GM12878 (cell line): ENCODE data around the gene FFAR3. TPM values are rescaled to one million over a fixed set of nuclear protein-coding genes. Genes with fewer than 3 reads are reported as not detected.

Source experiments
- CEBPB ChIP-seq, 2 experiments: fragments of 150-350 bp in 1 of 2; IDR thresholded peaks; 2 replicates each; pipeline ENCODE4 v1.6.1; 2012 to 2014; ENCODE audit warnings: low read depth in 2 of 2, low read length in 2 of 2, borderline replicate concordance in 1 of 2, inconsistent platforms in 1 of 2
- DPF2 ChIP-seq: fragments of 450-650 bp; IDR thresholded peaks from 2 replicates; pipeline ENCODE4 v1.6.1; 2017; ENCODE audit warnings: mild to moderate bottlenecking
- ETV6 ChIP-seq, 2 experiments: fragments of 450-650 bp in 1 of 2; IDR thresholded peaks in 1 of 2; conservative IDR thresholded peaks in 1 of 2; 2 replicates each; pipeline ENCODE4 v1.6.1; 2014; ENCODE audit warnings: antibody characterized with exemption in 1 of 2, borderline replicate concordance in 1 of 2, low read depth in 1 of 2, mild to moderate bottlenecking in 1 of 2, moderate library complexity in 1 of 2
- EZH2 ChIP-seq: IDR thresholded peaks from 2 replicates; pipeline ENCODE4 v1.6.1; 2012; ENCODE audit warnings: low read depth, mild to moderate bottlenecking, control low read depth, inconsistent platforms, low read length, borderline replicate concordance; ENCODE audit not compliant: control insufficient read depth
- HDAC2 ChIP-seq: fragments of 200-600 bp; sonication (generic); IDR thresholded peaks from 2 replicates; pipeline ENCODE4 v1.6.1; 2017
- IKZF1 ChIP-seq: fragments of 450-650 bp; conservative IDR thresholded peaks from 2 replicates; pipeline ENCODE4 v1.6.1; 2017; ENCODE audit warnings: antibody characterized with exemption, mild to moderate bottlenecking
- IRF4 ChIP-seq: IDR thresholded peaks from 2 replicates; pipeline ENCODE4 v1.6.1; 2011; ENCODE audit warnings: low read depth, low read length
- JUNB ChIP-seq: IDR thresholded peaks from 2 replicates; pipeline ENCODE4 v1.6.1; 2016; ENCODE audit warnings: antibody characterized with exemption, mild to moderate bottlenecking
- LARP7 ChIP-seq: fragments of 450-650 bp; IDR thresholded peaks from 2 replicates; pipeline ENCODE4 v1.6.1; 2017; ENCODE audit warnings: mild to moderate bottlenecking
- NFIC ChIP-seq: IDR thresholded peaks from 2 replicates; pipeline ENCODE4 v1.6.1; 2012; ENCODE audit warnings: low read depth, mild to moderate bottlenecking, inconsistent platforms, low read length, moderate library complexity
- NFYA ChIP-seq: IDR thresholded peaks from 2 replicates; pipeline ENCODE4 v1.6.1; 2011; ENCODE audit warnings: low read depth, mild to moderate bottlenecking, low read length, improper control_type of control experiment, borderline replicate concordance
- RCOR1 ChIP-seq: conservative IDR thresholded peaks from 2 replicates; pipeline ENCODE4 v1.6.1; 2012; ENCODE audit warnings: low read depth, low read length, improper control_type of control experiment
- RUNX3 ChIP-seq: IDR thresholded peaks from 2 replicates; pipeline ENCODE4 v1.6.1; 2012; ENCODE audit warnings: low read length, inconsistent platforms
- SPI1 ChIP-seq: IDR thresholded peaks from 2 replicates; pipeline ENCODE4 v1.6.1; 2011; ENCODE audit warnings: low read depth, mild to moderate bottlenecking, low read length, moderate library complexity, borderline replicate concordance; ENCODE audit not compliant: insufficient read depth
- SREBF1 ChIP-seq: IDR thresholded peaks from 2 replicates; pipeline ENCODE4 v1.6.1; 2012; ENCODE audit warnings: mild to moderate bottlenecking, low read length
- SREBF2 ChIP-seq: IDR thresholded peaks from 2 replicates; pipeline ENCODE4 v1.6.1; 2012; ENCODE audit warnings: mild to moderate bottlenecking, low read length
- STAT3 ChIP-seq: IDR thresholded peaks from 2 replicates; pipeline ENCODE4 v1.6.1; 2011; ENCODE audit warnings: low read depth, low read length, improper control_type of control experiment
- TCF12 ChIP-seq: IDR thresholded peaks from 2 replicates; pipeline ENCODE4 v1.6.1; 2011; ENCODE audit warnings: low read depth, mild to moderate bottlenecking, low read length
- YBX1 ChIP-seq: fragments of 450-650 bp; IDR thresholded peaks from 2 replicates; pipeline ENCODE4 v1.6.1; 2016; ENCODE audit warnings: antibody characterized with exemption
- ZSCAN29 ChIP-seq: fragments of 450-650 bp; IDR thresholded peaks from 2 replicates; pipeline ENCODE4 v1.6.1; 2017; ENCODE audit warnings: mild to moderate bottlenecking, moderate library complexity
- polyA plus RNA-seq, 11 experiments: library from polyadenylated mRNA; depleted of rRNA in 4 of 11; unstranded in 6 of 11; stranded (reverse) in 5 of 11; fragments of >200 nt; fragmentation: Nextera tagmentation in 4 of 11; fragmentation: Illumina TruSeq in 1 of 11; extraction: Ambion mirVana in 4 of 11; extraction: Trizol in 1 of 11; gene quantifications; 1 replicate in 1 of 11; 2 replicates in 10 of 11; pipeline versions ENCODE4 v1.2.1 to v1.2.3, GENCODE V29; 2011 to 2016; ENCODE audit warnings: inconsistent platforms in 2 of 11, missing spikeins in 2 of 11, low read depth in 1 of 11
- total RNA-seq, 4 experiments: library from RNA; depleted of rRNA in 3 of 4; stranded (reverse); fragments of >200 nt in 3 of 4; fragmentation: Illumina TruSeq in 1 of 4; extraction: Trizol in 1 of 4; gene quantifications; 2 replicates each; pipeline versions ENCODE4 v1.2.1 to v1.2.3, GENCODE V29; 2013 to 2021
- TF ChIP-seq, protein P1 (sequence below): IDR thresholded peaks from 2 replicates; pipeline ENCODE4 v1.6.1; 2011; ENCODE audit warnings: borderline replicate concordance, low read depth, mild to moderate bottlenecking, moderate library complexity, low read length; ENCODE audit not compliant: insufficient read depth, poor library complexity, severe bottlenecking
- TF ChIP-seq, protein P2 (sequence below): fragments of 450-650 bp; conservative IDR thresholded peaks from 2 replicates; pipeline ENCODE4 v1.6.1; 2017; ENCODE audit warnings: mild to moderate bottlenecking, moderate library complexity
- TF ChIP-seq, protein P3 (sequence below): fragments of 450-650 bp; IDR thresholded peaks from 2 replicates; pipeline ENCODE4 v1.6.1; 2016; ENCODE audit warnings: mild to moderate bottlenecking
- TF ChIP-seq, protein P4 (sequence below): IDR thresholded peaks from 2 replicates; pipeline ENCODE4 v1.6.1; 2011; ENCODE audit warnings: low read depth, low read length, improper control_type of control experiment, borderline replicate concordance

Gene FFAR3
- total and polyA plus RNA-seq, 10 of the 15 experiments (the other 5 are each of a cell fraction or from before 2014, with no cell fraction given): 0.15 to 0.18 TPM; not detected in 8

DNA sequence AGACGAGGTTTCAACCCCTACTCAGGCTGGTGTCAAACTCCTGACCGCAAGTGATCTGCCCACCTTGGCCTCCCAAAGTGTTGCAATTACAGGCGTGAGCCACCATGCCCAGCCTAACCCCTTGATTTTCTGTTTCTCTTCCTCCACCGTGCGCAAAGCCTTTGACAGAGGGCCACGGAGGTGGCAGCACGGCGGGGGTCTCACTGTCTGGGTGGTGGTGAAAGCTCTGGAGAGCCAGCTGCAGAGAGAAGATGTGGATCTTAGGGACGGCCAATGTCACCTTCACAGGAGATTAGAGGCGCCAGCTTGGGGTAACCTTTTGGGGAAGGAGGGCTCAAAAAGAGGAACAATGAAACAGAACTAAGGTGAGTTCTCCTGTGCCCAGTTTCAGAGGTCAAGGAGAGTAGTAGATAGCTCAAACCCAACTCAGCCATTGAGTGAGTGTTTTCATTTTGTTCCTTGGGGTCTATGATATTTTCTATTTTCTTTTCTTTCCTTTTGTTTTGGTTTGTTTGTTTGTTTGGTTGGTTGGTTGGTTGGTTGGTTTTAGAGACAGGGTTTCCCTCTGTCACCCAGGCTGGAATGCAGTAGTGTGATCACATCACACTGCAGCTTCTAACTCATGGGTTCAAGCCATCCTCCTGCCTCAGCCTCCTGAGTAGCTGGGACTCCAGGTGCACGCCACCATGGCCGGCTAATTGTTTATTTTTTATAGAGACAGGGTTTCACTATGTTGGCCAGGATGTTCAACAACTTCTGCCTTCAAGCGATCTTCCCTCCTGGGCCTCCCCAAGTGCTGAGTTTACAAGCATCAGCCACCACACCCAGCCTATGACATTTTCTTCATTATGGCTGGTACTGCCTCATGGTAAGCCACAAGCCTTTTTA, 50.3 kb downstream of the FFAR3 start (continued):
- TF ChIP-seq ETV6 (conservative IDR thresholded peaks at IDR 0.05 in 1 of 2, IDR thresholded peaks at IDR 0.05 in 1 of 2; ENCODE audit: borderline replicate concordance in 1 of 2, low read depth in 1 of 2): no peak
- TF ChIP-seq EZH2: no peak
- peak; percentile 82 for TF ChIP-seq IKZF1
- no peak for TF ChIP-seq CEBPB (IDR thresholded peaks at IDR 0.05; ENCODE audit: borderline replicate concordance in 1 of 2, low read depth in 2 of 2, low read length in 2 of 2)
- TF ChIP-seq, protein P1, sequence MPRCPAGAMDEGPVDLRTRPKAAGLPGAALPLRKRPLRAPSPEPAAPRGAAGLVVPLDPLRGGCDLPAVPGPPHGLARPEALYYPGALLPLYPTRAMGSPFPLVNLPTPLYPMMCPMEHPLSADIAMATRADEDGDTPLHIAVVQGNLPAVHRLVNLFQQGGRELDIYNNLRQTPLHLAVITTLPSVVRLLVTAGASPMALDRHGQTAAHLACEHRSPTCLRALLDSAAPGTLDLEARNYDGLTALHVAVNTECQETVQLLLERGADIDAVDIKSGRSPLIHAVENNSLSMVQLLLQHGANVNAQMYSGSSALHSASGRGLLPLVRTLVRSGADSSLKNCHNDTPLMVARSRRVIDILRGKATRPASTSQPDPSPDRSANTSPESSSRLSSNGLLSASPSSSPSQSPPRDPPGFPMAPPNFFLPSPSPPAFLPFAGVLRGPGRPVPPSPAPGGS: no peak
- no peak for TF ChIP-seq NFIC
- no peak for TF ChIP-seq STAT3
- TF ChIP-seq LARP7: no peak
- TF ChIP-seq, protein P2, sequence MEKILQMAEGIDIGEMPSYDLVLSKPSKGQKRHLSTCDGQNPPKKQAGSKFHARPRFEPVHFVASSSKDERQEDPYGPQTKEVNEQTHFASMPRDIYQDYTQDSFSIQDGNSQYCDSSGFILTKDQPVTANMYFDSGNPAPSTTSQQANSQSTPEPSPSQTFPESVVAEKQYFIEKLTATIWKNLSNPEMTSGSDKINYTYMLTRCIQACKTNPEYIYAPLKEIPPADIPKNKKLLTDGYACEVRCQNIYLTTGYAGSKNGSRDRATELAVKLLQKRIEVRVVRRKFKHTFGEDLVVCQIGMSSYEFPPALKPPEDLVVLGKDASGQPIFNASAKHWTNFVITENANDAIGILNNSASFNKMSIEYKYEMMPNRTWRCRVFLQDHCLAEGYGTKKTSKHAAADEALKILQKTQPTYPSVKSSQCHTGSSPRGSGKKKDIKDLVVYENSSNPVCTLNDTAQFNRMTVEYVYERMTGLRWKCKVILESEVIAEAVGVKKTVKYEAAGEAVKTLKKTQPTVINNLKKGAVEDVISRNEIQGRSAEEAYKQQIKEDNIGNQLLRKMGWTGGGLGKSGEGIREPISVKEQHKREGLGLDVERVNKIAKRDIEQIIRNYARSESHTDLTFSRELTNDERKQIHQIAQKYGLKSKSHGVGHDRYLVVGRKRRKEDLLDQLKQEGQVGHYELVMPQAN: 0 out of 2 replicates have a peak, but pooled peaks have one; percentile 18
- TF ChIP-seq NFYA: no peak
- TF ChIP-seq RUNX3: peak; percentile 68
- TF ChIP-seq RCOR1: no peak
- TF ChIP-seq SREBF1: no peak
- peak; percentile 87 for TF ChIP-seq DPF2
- TF ChIP-seq HDAC2: no peak
- no peak for TF ChIP-seq SREBF2
- 0 out of 2 replicates have a peak, but pooled peaks have one; percentile 46 for TF ChIP-seq IRF4
- TF ChIP-seq, protein P3, sequence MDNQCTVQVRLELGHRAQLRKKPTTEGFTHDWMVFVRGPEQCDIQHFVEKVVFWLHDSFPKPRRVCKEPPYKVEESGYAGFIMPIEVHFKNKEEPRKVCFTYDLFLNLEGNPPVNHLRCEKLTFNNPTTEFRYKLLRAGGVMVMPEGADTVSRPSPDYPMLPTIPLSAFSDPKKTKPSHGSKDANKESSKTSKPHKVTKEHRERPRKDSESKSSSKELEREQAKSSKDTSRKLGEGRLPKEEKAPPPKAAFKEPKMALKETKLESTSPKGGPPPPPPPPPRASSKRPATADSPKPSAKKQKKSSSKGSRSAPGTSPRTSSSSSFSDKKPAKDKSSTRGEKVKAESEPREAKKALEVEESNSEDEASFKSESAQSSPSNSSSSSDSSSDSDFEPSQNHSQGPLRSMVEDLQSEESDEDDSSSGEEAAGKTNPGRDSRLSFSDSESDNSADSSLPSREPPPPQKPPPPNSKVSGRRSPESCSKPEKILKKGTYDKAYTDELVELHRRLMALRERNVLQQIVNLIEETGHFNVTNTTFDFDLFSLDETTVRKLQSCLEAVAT: peak; percentile 75
- no peak for TF ChIP-seq ZSCAN29
- TF ChIP-seq TCF12: no peak
- TF ChIP-seq YBX1: no peak
- no peak for TF ChIP-seq JUNB
- TF ChIP-seq SPI1: peak; percentile 73; the same call in 1 of the 2 replicates
- TF ChIP-seq, protein P4, sequence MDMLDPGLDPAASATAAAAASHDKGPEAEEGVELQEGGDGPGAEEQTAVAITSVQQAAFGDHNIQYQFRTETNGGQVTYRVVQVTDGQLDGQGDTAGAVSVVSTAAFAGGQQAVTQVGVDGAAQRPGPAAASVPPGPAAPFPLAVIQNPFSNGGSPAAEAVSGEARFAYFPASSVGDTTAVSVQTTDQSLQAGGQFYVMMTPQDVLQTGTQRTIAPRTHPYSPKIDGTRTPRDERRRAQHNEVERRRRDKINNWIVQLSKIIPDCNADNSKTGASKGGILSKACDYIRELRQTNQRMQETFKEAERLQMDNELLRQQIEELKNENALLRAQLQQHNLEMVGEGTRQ: no peak
